ENCODE results near the gene NCCRP1.

NCCRP1 gene

DNA sequence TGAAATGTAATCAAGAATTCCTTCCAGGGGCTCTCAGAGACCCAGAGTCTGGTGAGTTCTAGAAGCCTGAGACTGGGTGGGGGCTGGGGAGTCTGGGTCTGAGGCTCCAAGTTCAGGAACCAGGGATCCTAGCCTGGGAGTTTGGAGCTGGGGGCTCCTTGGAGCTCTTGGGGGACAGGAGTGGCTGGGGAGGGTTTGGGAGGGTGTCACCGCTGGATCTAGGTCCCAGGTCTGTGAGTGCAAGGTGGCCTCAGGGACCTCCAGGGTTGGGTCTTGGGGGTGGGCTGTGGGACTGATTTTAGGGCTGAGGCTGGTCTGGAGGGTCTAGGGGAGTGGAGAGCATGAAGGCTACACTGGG lies 6.2 kb downstream of the NCCRP1 start:
- TF ChIP-seq, protein P1, sequence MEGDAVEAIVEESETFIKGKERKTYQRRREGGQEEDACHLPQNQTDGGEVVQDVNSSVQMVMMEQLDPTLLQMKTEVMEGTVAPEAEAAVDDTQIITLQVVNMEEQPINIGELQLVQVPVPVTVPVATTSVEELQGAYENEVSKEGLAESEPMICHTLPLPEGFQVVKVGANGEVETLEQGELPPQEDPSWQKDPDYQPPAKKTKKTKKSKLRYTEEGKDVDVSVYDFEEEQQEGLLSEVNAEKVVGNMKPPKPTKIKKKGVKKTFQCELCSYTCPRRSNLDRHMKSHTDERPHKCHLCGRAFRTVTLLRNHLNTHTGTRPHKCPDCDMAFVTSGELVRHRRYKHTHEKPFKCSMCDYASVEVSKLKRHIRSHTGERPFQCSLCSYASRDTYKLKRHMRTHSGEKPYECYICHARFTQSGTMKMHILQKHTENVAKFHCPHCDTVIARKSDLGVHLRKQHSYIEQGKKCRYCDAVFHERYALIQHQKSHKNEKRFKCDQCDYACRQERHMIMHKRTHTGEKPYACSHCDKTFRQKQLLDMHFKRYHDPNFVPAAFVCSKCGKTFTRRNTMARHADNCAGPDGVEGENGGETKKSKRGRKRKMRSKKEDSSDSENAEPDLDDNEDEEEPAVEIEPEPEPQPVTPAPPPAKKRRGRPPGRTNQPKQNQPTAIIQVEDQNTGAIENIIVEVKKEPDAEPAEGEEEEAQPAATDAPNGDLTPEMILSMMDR (IDR thresholded peaks at IDR 0.05), result no peak
- TF ChIP-seq ZFX (IDR thresholded peaks at IDR 0.05; ENCODE audit: borderline replicate concordance), result no peak

DNA sequence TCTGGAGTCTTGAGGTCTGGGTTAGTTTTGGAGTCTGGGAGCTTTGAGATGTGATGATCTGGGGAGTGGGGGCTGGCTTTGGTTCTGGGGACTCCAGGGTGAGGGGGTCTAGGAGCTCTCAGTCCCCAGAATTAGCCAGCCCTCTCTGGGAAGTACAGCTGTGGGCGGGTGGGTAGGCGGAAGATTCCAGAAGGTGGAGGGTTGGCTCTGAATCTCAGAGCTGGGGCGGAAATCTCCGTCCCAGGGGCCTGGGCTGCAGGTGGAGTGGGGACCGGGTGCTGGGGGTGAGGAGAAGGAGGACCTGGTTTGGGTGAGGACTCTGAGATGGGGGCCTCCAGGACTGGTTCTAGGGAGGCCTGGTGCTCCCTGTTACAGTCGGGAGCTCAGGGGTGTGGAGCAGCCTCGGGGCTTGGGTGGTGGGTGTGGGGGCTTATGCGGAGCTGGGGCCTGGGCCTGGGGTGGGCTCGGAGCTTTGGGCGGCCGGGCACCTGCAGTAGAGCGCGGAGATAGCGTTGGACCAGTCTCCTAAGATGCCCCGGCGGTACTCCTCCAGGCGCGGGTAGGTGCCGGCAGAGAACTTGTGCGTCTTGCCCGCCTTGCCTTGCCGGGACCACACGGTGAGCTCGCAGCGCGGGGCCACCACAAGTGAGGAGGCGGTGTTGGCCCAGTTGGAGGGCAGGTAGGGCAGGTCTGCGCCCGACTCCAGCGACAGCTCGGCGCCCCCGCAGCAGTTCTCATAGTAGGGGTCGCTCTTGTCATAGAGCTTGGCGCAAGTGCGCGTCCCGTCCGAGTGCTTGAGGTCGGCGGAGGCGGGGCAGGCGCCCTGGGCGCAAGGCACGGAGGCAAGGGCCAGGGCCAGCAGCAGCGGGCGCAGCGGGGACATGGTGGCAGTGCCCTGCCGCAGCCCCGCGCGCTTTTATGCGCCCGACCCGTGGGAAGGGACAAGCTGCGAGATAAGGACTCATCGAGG lies 6.9 kb downstream of the NCCRP1 start, which contains the start of gene SYCN:
TSS of gene SYCN (minus strand) at position 892 of the 970 bp plus-strand sequence. CDS start at position 883, 9 bp downstream.
- no peak within 1 kb of the TSS for H3K27ac ChIP-seq
- TF ChIP-seq, protein P1 (IDR thresholded peaks at IDR 0.05), result no peak
- TF ChIP-seq ZFX (IDR thresholded peaks at IDR 0.05; ENCODE audit: borderline replicate concordance), result no peak

More for the DNA sequence above, 6.2 kb downstream of the NCCRP1 start:
- no peak overlapping the region for H3K27ac ChIP-seq

DNA sequence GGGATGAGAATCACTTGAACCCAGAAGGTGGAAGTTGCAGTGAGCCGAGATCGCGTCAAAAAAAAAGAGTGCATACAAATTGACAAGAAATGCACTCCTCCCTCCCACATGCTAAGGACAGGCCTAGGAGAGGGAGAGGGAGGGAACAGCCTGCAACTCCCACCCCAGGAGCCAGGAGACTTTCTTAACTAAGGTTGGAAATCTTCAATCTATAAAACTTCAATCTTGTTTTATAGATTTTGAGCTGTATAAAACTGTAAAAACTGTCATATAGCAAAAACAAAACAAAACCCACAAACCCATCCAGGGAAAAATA lies 8.6 kb downstream of the NCCRP1 start:
- no peak overlapping the region for H3K27ac ChIP-seq
- TF ChIP-seq, protein P1 (IDR thresholded peaks at IDR 0.05), result no peak
- TF ChIP-seq ZFX (IDR thresholded peaks at IDR 0.05; ENCODE audit: borderline replicate concordance), result no peak

DNA sequence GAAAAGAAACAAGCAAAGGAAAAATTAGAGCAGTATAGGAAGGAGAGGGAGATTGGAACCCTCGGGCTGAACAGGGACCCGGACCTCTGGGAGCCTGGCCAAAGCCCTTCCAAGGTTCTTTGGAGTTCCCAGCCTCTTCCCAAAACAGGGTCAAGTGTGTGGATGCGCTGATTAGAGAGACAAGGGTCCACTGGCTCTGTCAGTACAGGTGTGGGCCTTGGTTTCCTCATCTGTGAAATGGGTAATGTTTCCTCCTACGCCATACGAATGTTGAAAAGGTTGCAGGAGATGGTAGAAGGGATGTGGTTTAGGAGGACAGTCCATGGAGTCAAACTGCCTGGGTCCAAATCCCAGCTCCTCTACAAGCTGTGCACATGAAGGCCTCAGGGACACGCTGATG lies 9.4 kb downstream of the NCCRP1 start:
- no peak overlapping the region for H3K27ac ChIP-seq
- TF ChIP-seq, protein P1 (IDR thresholded peaks at IDR 0.05), result no peak
- TF ChIP-seq ZFX (IDR thresholded peaks at IDR 0.05; ENCODE audit: borderline replicate concordance), result no peak

DNA sequence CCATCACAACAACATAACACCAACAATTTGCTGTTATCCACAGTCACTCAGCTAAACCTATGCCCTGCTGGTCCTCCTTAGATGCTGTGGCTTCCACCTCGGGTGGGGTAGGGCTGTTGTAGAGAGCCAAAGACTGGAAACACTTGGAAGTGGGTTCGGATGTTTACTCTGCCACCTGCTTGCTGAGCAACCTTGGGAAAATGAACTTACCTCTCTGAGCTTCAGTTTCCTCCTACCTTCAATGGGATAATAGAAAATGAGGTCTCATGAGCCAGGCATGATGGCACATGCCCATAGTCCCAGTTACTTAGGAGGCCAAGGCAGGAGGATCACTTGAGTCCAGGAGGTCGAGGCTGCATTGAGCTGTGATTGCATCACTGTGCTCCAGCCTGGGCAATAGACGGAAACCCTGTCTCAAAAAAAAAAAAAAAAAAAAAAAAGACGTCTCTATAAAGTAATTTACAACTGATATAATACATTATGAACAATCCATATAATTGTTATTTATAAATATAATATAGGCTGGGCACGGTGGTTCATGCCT lies 10.6 kb downstream of the NCCRP1 start:
- TF ChIP-seq, protein P1 (IDR thresholded peaks at IDR 0.05), result no peak
- no peak for TF ChIP-seq ZFX (IDR thresholded peaks at IDR 0.05; ENCODE audit: borderline replicate concordance)
- H3K27ac ChIP-seq, result no peak overlapping the region

DNA sequence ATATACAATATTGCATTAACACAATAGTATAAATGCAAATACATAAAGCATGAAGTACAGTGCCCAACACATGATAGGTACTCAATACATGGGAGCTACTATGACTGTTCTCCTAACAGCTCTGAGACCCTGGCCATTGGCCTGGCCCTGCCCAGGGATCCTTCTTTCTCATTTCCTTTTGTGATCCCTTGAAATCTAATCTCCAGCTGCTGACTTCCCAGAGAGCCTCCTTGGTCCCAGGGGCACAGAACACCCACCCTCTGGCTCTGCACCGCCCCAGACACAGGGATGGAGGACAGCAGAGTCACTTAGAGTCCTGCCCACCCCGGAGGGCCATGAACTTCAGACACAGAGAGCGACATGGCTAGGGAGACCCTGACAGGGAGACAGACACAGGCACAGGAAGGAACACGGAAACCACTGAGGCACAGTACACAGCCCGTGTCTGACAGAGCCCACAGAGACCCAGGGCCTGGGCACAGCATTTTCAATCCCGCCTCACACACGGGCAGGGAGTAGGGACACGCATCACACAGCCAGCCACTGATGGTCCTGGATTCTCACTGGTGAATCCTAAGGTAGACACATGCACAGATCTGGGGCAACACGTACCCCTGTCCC lies 11.5 kb downstream of the NCCRP1 start:
- TF ChIP-seq, protein P1 (IDR thresholded peaks at IDR 0.05), result no peak
- no peak for TF ChIP-seq ZFX (IDR thresholded peaks at IDR 0.05; ENCODE audit: borderline replicate concordance)
- no peak overlapping the region for H3K27ac ChIP-seq

Measured in 22Rv1 (cell line).